Measurements from ENCODE around the gene AMPD3. TPM values are rescaled to one million over a fixed set of nuclear protein-coding genes. Genes with fewer than 3 reads are reported as not detected.

AMPD3 gene
- total RNA-seq, 4 donors from 2014 or later = 8.7 to 15.2 (median 9.8) TPM

GRCh38 chr11:10544491-10545465 is 89.7 kb downstream of the AMPD3 start:
- intact Hi-C loops (cut with DNase I) = no loop called here
- Histone ChIP-seq H3K27me3 (no peaks in the 10 kb centered on the region), H3K4me3 (no peak overlapping the region), H3K9me3 (no peaks in the 10 kb centered on the region), H3K4me1 (peaks cover 0 to 16% (median 5%) of the 10 kb centered on the region in 3 donors), H3K27ac (no peak overlapping the region), H3K36me3 (no peaks in the 10 kb centered on the region)
- no peak for DNase-seq
- TF ChIP-seq POLR2A (IDR thresholded peaks at IDR 0.05) = no peak
- no peak for TF ChIP-seq CTCF (IDR thresholded peaks at IDR 0.05)
- 67 to 88% methylated on average over 1 to 2 of the region's 7 CpGs for WGBS, 2 donors

GRCh38 chr11:10550503-10551289 is 95.6 kb downstream of the AMPD3 start:
- Histone ChIP-seq H3K9me3 (no peaks in the 10 kb centered on the region), H3K27me3 (no peaks in the 10 kb centered on the region), H3K27ac (no peak overlapping the region), H3K4me1 (no peaks in the 10 kb centered on the region), H3K36me3 (no peaks in the 10 kb centered on the region), H3K4me3 (no peak overlapping the region)
- no peak for DNase-seq
- no peak for TF ChIP-seq POLR2A (IDR thresholded peaks at IDR 0.05)
- TF ChIP-seq CTCF (IDR thresholded peaks at IDR 0.05) = no peak
- 78 to 84% methylated on average over 3 of the region's 3 CpGs for WGBS, 2 donors
- intact Hi-C loops (cut with DNase I) = no loop called here

- no peak overlapping the region for H3K27ac ChIP-seq
- 72 to 75% methylated on average over 4 of the region's 4 CpGs for WGBS, 2 donors
- intact Hi-C loops (cut with DNase I) = no loop called here
- no peak for TF ChIP-seq CTCF (IDR thresholded peaks at IDR 0.05)
- no peak for TF ChIP-seq POLR2A (IDR thresholded peaks at IDR 0.05)
- no peaks in the 10 kb centered on the region for H3K27me3 ChIP-seq
- DNase-seq = no peak
- H3K4me3 ChIP-seq = no peak overlapping the region
- H3K36me3 ChIP-seq = no peaks in the 10 kb centered on the region
- H3K9me3 ChIP-seq = no peaks in the 10 kb centered on the region
- no peaks in the 10 kb centered on the region for H3K4me1 ChIP-seq
These were observed 96.2 kb downstream of the AMPD3 start for GRCh38 chr11:10551290-10551592.

GRCh38 chr11:10551845-10552352 is 96.8 kb downstream of the AMPD3 start:
- H3K4me1 ChIP-seq = no peaks in the 10 kb centered on the region
- no peak overlapping the region for H3K4me3 ChIP-seq
- intact Hi-C loops (cut with DNase I) = no loop called here
- no peak overlapping the region for H3K27ac ChIP-seq
- H3K27me3 ChIP-seq = no peaks in the 10 kb centered on the region
- 89 to 90% methylated on average over 3 of the region's 3 CpGs for WGBS, 2 donors
- no peaks in the 10 kb centered on the region for H3K36me3 ChIP-seq
- no peak for DNase-seq
- no peak for TF ChIP-seq CTCF (IDR thresholded peaks at IDR 0.05)
- TF ChIP-seq POLR2A (IDR thresholded peaks at IDR 0.05) = no peak
- no peaks in the 10 kb centered on the region for H3K9me3 ChIP-seq

GRCh38 chr11:10556590-10556989 is 101.5 kb downstream of the AMPD3 start:
- intact Hi-C loops (cut with DNase I) = no loop called here
- WGBS, 2 donors = 0 to 17% methylated on average over 1 of the region's 1 CpG
- peaks cover 0 to 9% (median 0%) of the 10 kb centered on the region in 3 donors for H3K4me1 ChIP-seq

More at GRCh38 chr11:10556590-10556989, 101.5 kb downstream of the AMPD3 start:
- TF ChIP-seq CTCF (IDR thresholded peaks at IDR 0.05) (no peak), POLR2A (IDR thresholded peaks at IDR 0.05) (no peak)
- Histone ChIP-seq H3K9me3 (no peaks in the 10 kb centered on the region), H3K27me3 (no peaks in the 10 kb centered on the region), H3K36me3 (no peaks in the 10 kb centered on the region), H3K4me3 (no peak overlapping the region), H3K27ac (no peak overlapping the region)
- no peak for DNase-seq
